OCI-LY1 (cell line): ENCODE data around the gene WWOX.

ENCODE experiments used
- CTCF ChIP-seq: fragments of 200-600 bp; sonication (generic), shearing (Covaris generic); IDR thresholded peaks from 2 replicates; pipeline ENCODE4 v1.5.1; 2017; ENCODE audit warnings: mild to moderate bottlenecking, antibody characterized with exemption, low read length, moderate library complexity, mixed read lengths
- EZH2 ChIP-seq: fragments of 200-600 bp; sonication (generic), shearing (Covaris generic); IDR thresholded peaks from 2 replicates; pipeline ENCODE4 v1.8.0; 2017; ENCODE audit warnings: borderline replicate concordance, mixed run types, mild to moderate bottlenecking, antibody characterized with exemption, low read length, moderate library complexity, mixed read lengths

- TF ChIP-seq CTCF (no peak), EZH2 (no peak)
These were observed 729.8 kb downstream of the WWOX start for GRCh38 chr16:78829280-78829679.
